Ovary (tissue), 3 donors: ENCODE data around the gene TBX6.

Experiments used
- CTCF ChIP-seq, 3 donors: fragments of 450-650 bp in 2 of 3; fragments of 200-600 bp in 1 of 3; IDR thresholded peaks; one replicate each; pipeline versions ENCODE4 v1.5.1 to v1.8.0; 2016 to 2022; ENCODE audit warnings: antibody characterized with exemption in 3 of 3, mild to moderate bottlenecking in 1 of 3
- EP300 ChIP-seq: sonication (generic); formaldehyde crosslinking; IDR thresholded peaks from one replicate; pipeline ENCODE4 v1.6.1; 2017; ENCODE audit warnings: antibody characterized with exemption
- POLR2A ChIP-seq: fragments of 450-650 bp; IDR thresholded peaks from one replicate; pipeline ENCODE4 v1.6.1; 2017; ENCODE audit warnings: antibody characterized with exemption, mild to moderate bottlenecking, moderate library complexity
- donor health status: DM: no; HTN: no; CAD: no.

GRCh38 chr16:30054959-30055553 lies 36.7 kb downstream of the TBX6 start:
- no peak for TF ChIP-seq CTCF (IDR thresholded peaks at IDR 0.05)
- no peak for TF ChIP-seq POLR2A
- TF ChIP-seq EP300, result no peak
